ENCODE measurements around the gene TIGD1. TPM values are rescaled to one million over a fixed set of nuclear protein-coding genes. Genes with fewer than 3 reads are reported as not detected.
A peak's percentile ranks its signal among the peaks of the same experiment; 100 is the strongest.

TIGD1 gene
- total RNA-seq, 1 donor, result 5.2 TPM

GRCh38 chr2:232502911-232503808 lies 47.2 kb downstream of the TIGD1 start:
- DNase-seq (ENCODE audit: low read depth), result peak; percentile 29
- no peak for TF ChIP-seq CTCF (IDR thresholded peaks at IDR 0.05; ENCODE audit: insufficient read depth, low read depth, low read length)
- peak overlapping the region; percentile 9 for H3K4me3 ChIP-seq (ENCODE audit: low read depth, low read length)

GRCh38 chr2:232502511-232502910 lies 47.8 kb downstream of the TIGD1 start:
- no peak for TF ChIP-seq CTCF (IDR thresholded peaks at IDR 0.05; ENCODE audit: insufficient read depth, low read depth, low read length)
- H3K4me3 ChIP-seq (ENCODE audit: low read depth, low read length), result no peak overlapping the region
- DNase-seq (ENCODE audit: low read depth), result no peak

- TF ChIP-seq CTCF (IDR thresholded peaks at IDR 0.05; ENCODE audit: insufficient read depth, low read depth, low read length), result no peak
These were observed 48.5 kb downstream of the TIGD1 start for GRCh38 chr2:232501794-232502390.

GRCh38 chr2:232501331-232501771 lies 49.0 kb downstream of the TIGD1 start:
- no peak for DNase-seq (ENCODE audit: low read depth)
- H3K4me3 ChIP-seq (ENCODE audit: low read depth, low read length), result no peak overlapping the region
- TF ChIP-seq CTCF (IDR thresholded peaks at IDR 0.05; ENCODE audit: insufficient read depth, low read depth, low read length), result no peak

More at GRCh38 chr2:232501794-232502390, 48.5 kb downstream of the TIGD1 start:
- H3K4me3 ChIP-seq (ENCODE audit: low read depth, low read length), result no peak overlapping the region
- no peak for DNase-seq (ENCODE audit: low read depth)

- no peak overlapping the region for H3K4me3 ChIP-seq (ENCODE audit: low read depth, low read length)
- DNase-seq (ENCODE audit: low read depth), result no peak
- TF ChIP-seq CTCF (IDR thresholded peaks at IDR 0.05; ENCODE audit: insufficient read depth, low read depth, low read length), result no peak
These were observed 51.9 kb downstream of the TIGD1 start for GRCh38 chr2:232498452-232498851.

Other genes with a start within 250 kb of the TIGD1 start
- gene ALPP, start 171.8 kb downstream of the TIGD1 start, total RNA-seq, result not detected in 2 replicates
- gene ALPG, start 143.7 kb downstream of the TIGD1 start, total RNA-seq, result not detected in 2 replicates
- gene ALPI, start 94.4 kb downstream of the TIGD1 start, total RNA-seq, result not detected in 2 replicates
- gene ECEL1, start 62.7 kb downstream of the TIGD1 start, total RNA-seq, result under 0.01 TPM in 1 of 2 replicates, not detected in the other
- not detected in 2 replicates for gene PRSS56, start 30.2 kb downstream of the TIGD1 start, total RNA-seq
- not detected in 2 replicates for gene CHRND, start 24.4 kb downstream of the TIGD1 start, total RNA-seq
- gene CHRNG, start 10.9 kb downstream of the TIGD1 start, total RNA-seq, result not detected in 2 replicates
- gene EIF4E2, start 132 bp upstream of the TIGD1 start, total RNA-seq, result 74.7 and 76.3 TPM in 2 replicates
- 1.7 and 2.3 TPM in 2 replicates for gene EFHD1, start 83.0 kb upstream of the TIGD1 start, total RNA-seq
- 46.4 and 63.9 TPM in 2 replicates for gene GIGYF2, start 146.8 kb upstream of the TIGD1 start, total RNA-seq
- not detected in 2 replicates for gene KCNJ13, start 226.0 kb upstream of the TIGD1 start, total RNA-seq

Data from fibroblast of villous mesenchyme (primary cell).